Liver (tissue), 9 donors: Measurements from ENCODE around the gene TMEM163. TPM values are rescaled to one million over a fixed set of nuclear protein-coding genes. Genes with fewer than 3 reads are reported as not detected.

Source experiments
- DNase-seq: peaks from one replicate; pipeline ENCODE4 v3.0.0-alpha.2; 2017; ENCODE audit warnings: low spot score
- H3K27ac ChIP-seq, 2 donors: one replicate each; pipeline ENCODE4 v1.7.0; 2013; ENCODE audit warnings: inconsistent platforms in 2 of 2, low read length in 2 of 2, control low read depth in 1 of 2, low read depth in 1 of 2, mild to moderate bottlenecking in 1 of 2
- H3K27me3 ChIP-seq, 4 donors: one replicate each; pipeline versions ENCODE4 v1.6.1 to v1.7.0; 2013; ENCODE audit warnings: low read length in 3 of 4, inconsistent platforms in 1 of 4, mild to moderate bottlenecking in 1 of 4, moderate library complexity in 1 of 4; ENCODE audit not compliant: control insufficient read depth in 4 of 4, insufficient read depth in 4 of 4
- H3K36me3 ChIP-seq, 4 donors: one replicate each; pipeline versions ENCODE4 v1.6.1 to v1.7.0; 2013; ENCODE audit warnings: low read length in 3 of 4, mild to moderate bottlenecking in 3 of 4, low read depth in 1 of 4, moderate library complexity in 1 of 4; ENCODE audit not compliant: control insufficient read depth in 4 of 4, insufficient read depth in 3 of 4
- H3K4me1 ChIP-seq, 4 donors: one replicate each; pipeline versions ENCODE4 v1.6.1 to v1.7.0; 2013; ENCODE audit warnings: low read length in 3 of 4, mild to moderate bottlenecking in 3 of 4, moderate library complexity in 1 of 4; ENCODE audit not compliant: control insufficient read depth in 4 of 4, insufficient read depth in 4 of 4
- H3K4me3 ChIP-seq, 3 donors: one replicate each; pipeline versions ENCODE4 v1.6.1 to v1.7.0; 2013; ENCODE audit warnings: low read length in 3 of 3, control low read depth in 1 of 3, low read depth in 1 of 3, mild to moderate bottlenecking in 1 of 3
- H3K9ac ChIP-seq, 2 donors: one replicate each; pipeline ENCODE4 v1.7.0; 2013; ENCODE audit warnings: low read length in 2 of 2, mild to moderate bottlenecking in 2 of 2, moderate library complexity in 2 of 2, control low read depth in 1 of 2, low read depth in 1 of 2
- H3K9me3 ChIP-seq, 4 donors: one replicate each; pipeline versions ENCODE4 v1.6.1 to v1.7.0; 2013; ENCODE audit warnings: low read length in 3 of 4; ENCODE audit not compliant: control insufficient read depth in 4 of 4
- ATF3 ChIP-seq: IDR thresholded peaks from 2 replicates; pipeline ENCODE4 v1.6.1; 2016; ENCODE audit warnings: antibody characterized with exemption
- CTCF ChIP-seq: fragments of 150-350 bp; IDR thresholded peaks from 2 replicates; pipeline ENCODE4 v1.5.1; 2017; ENCODE audit warnings: improper control_type of control experiment, low read depth, low read length; ENCODE audit not compliant: missing input control
- EGR1 ChIP-seq, 2 donors: IDR thresholded peaks; 2 replicates each; pipeline ENCODE4 v1.6.1; 2016 to 2018; ENCODE audit warnings: antibody characterized with exemption in 2 of 2, low read depth in 2 of 2
- FOXA1 ChIP-seq: IDR thresholded peaks from 2 replicates; pipeline ENCODE4 v1.6.1; 2016; ENCODE audit warnings: antibody characterized with exemption
- FOXA2 ChIP-seq: IDR thresholded peaks from 2 replicates; pipeline ENCODE4 v1.6.1; 2016; ENCODE audit warnings: antibody characterized with exemption
- GABPA ChIP-seq, 2 donors: IDR thresholded peaks in 1 of 2; conservative IDR thresholded peaks in 1 of 2; 2 replicates each; pipeline ENCODE4 v1.6.1; 2016; ENCODE audit warnings: antibody characterized with exemption in 2 of 2, mild to moderate bottlenecking in 1 of 2, moderate library complexity in 1 of 2
- HNF4A ChIP-seq, 2 donors: conservative IDR thresholded peaks; 2 replicates each; pipeline ENCODE4 v1.6.1; 2016; ENCODE audit warnings: antibody characterized with exemption in 2 of 2, mild to moderate bottlenecking in 2 of 2
- HNF4G ChIP-seq: IDR thresholded peaks from 2 replicates; pipeline ENCODE4 v1.6.1; 2016; ENCODE audit warnings: antibody characterized with exemption
- JUND ChIP-seq, 2 donors: IDR thresholded peaks; 2 replicates each; pipeline ENCODE4 v1.6.1; 2016; ENCODE audit warnings: antibody characterized with exemption in 2 of 2
- MAX ChIP-seq: IDR thresholded peaks from 2 replicates; pipeline ENCODE4 v1.6.1; 2016; ENCODE audit warnings: antibody characterized with exemption
- NR2F2 ChIP-seq: IDR thresholded peaks from 2 replicates; pipeline ENCODE4 v1.6.1; 2016; ENCODE audit warnings: antibody characterized with exemption
- RAD21 ChIP-seq, 2 donors: IDR thresholded peaks; 2 replicates each; pipeline ENCODE4 v1.6.1; 2016; ENCODE audit warnings: antibody characterized with exemption in 2 of 2, mild to moderate bottlenecking in 2 of 2
- REST ChIP-seq: IDR thresholded peaks from 2 replicates; pipeline ENCODE4 v1.6.1; 2016; ENCODE audit warnings: antibody characterized with exemption, mild to moderate bottlenecking
- RXRA ChIP-seq, 2 donors: IDR thresholded peaks; 2 replicates each; pipeline ENCODE4 v1.6.1; 2017 to 2018; ENCODE audit warnings: antibody characterized with exemption in 2 of 2, mild to moderate bottlenecking in 1 of 2
- TAF1 ChIP-seq: conservative IDR thresholded peaks from 2 replicates; pipeline ENCODE4 v1.6.1; 2016; ENCODE audit warnings: antibody characterized with exemption, mild to moderate bottlenecking
- YY1 ChIP-seq: IDR thresholded peaks from 2 replicates; pipeline ENCODE4 v1.6.1; 2016; ENCODE audit warnings: antibody characterized with exemption, mild to moderate bottlenecking
- ZBTB33 ChIP-seq: IDR thresholded peaks from 2 replicates; pipeline ENCODE4 v1.6.1; 2016; ENCODE audit warnings: antibody characterized with exemption
- WGBS: extraction: QIAGEN DNeasy Blood & Tissue Kit; methylation state at CpG from one replicate; pipeline ENCODE4 v1.1.7; 2013; 5-methylcytosine and 5-hydroxymethylcytosine counted together
- polyA plus RNA-seq, 2 donors: library from polyadenylated mRNA; stranded (reverse) in 1 of 2; unstranded in 1 of 2; fragments of 200-250 nt in 1 of 2; fragments of >200 nt in 1 of 2; fragmentation: Nextera tagmentation in 1 of 2; extraction: Ambion mirVana in 1 of 2; gene quantifications; one replicate each; pipeline versions ENCODE4 v1.2.1 to v1.2.3, GENCODE V29; 2013 to 2015
- total RNA-seq, 2 donors: library from RNA; depleted of rRNA; stranded (reverse); fragments of >200 nt; gene quantifications; one replicate each; pipeline ENCODE4 v1.2.3, GENCODE V29; 2014
- donor health status: healthy.
- donor health status: healthy.
- donor health status: healthy.
- donor health status: healthy.
- donor health status: healthy.

The TMEM163 gene
- total and polyA plus RNA-seq, 4 donors = 0.08 to 0.48 (median 0.25) TPM

- TF ChIP-seq GABPA (IDR thresholded peaks at IDR 0.05 in 1 of 2, conservative IDR thresholded peaks at IDR 0.05 in 1 of 2) = no peak
- no peak for TF ChIP-seq REST
- no peak for TF ChIP-seq EGR1 (IDR thresholded peaks at IDR 0.05; ENCODE audit: low read depth in 2 of 2)
- TF ChIP-seq JUND (IDR thresholded peaks at IDR 0.05) = no peak
- TF ChIP-seq MAX = no peak
- no peak for TF ChIP-seq RAD21 (IDR thresholded peaks at IDR 0.05)
- TF ChIP-seq CTCF = no peak
- TF ChIP-seq TAF1 = no peak
- TF ChIP-seq RXRA (IDR thresholded peaks at IDR 0.05) = no peak
- no peak for TF ChIP-seq ATF3
- TF ChIP-seq YY1 = no peak
- TF ChIP-seq ZBTB33 = no peak
- TF ChIP-seq HNF4G = no peak
- no peak for TF ChIP-seq FOXA1
- no peak for TF ChIP-seq NR2F2
- no peak for TF ChIP-seq FOXA2
- no peak for TF ChIP-seq HNF4A (conservative IDR thresholded peaks at IDR 0.05)
- no peak overlapping the region for H3K9ac ChIP-seq
- H3K4me3 ChIP-seq = no peak overlapping the region
- no peaks in the 10 kb centered on the region for H3K9me3 ChIP-seq
- DNase-seq = peak; percentile 28
- H3K36me3 ChIP-seq = no peaks in the 10 kb centered on the region
- 84% methylated on average over 15 of the region's 15 CpGs for WGBS
- no peaks in the 10 kb centered on the region for H3K4me1 ChIP-seq
- no peaks in the 10 kb centered on the region for H3K27me3 ChIP-seq
- no peak overlapping the region for H3K27ac ChIP-seq
These were observed 235.9 kb downstream of the TMEM163 start for GRCh38 chr2:134482766-134483340.
